ENCODE results near the gene KRT5.

KRT5 gene

DNA sequence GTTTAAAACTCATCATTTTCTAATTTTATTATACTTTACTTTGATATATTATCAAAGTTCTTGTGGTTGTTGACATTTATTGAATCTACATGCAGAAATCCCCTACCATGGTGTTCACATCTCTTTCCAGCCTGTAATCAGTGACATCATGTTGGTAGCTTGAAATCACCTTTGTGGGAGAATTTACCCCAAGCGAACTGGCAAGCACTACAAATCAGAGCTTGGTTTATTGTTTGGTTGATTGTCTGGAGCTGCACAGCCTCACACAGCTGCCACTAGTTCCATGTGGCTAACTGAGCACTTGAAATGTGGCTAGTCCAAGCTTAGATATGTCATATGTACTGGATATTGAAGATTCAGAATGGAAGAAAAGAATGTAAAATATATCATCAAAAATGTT is 15.4 kb upstream of the KRT5 start:
- DNase-seq = no peak

DNA sequence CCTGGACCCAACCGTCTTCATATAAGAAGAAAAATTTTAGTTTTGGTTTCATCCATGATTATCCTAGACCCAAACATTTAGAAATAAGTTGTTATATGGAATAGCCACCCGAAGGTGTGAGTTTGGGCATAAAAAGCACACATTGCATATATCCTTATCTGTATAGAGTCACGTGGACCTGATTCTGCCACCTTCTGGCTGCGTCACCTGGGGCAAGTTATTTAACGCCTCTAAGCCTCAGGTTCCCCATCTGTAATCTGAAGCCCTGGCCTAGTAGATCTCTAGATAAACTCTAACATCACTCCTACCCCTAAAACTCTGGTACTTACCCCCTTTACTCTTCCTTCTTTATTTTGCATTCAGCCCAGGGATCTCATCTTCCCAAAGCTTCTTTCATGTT is 14.3 kb upstream of the KRT5 start:
- DNase-seq = no peak

- no peak for DNase-seq
Measured at GRCh38 chr12:52533686-52534470, 13.7 kb upstream of the KRT5 start.

GRCh38 chr12:52532636-52533035 is 12.4 kb upstream of the KRT5 start:
- DNase-seq = no peak

DNA sequence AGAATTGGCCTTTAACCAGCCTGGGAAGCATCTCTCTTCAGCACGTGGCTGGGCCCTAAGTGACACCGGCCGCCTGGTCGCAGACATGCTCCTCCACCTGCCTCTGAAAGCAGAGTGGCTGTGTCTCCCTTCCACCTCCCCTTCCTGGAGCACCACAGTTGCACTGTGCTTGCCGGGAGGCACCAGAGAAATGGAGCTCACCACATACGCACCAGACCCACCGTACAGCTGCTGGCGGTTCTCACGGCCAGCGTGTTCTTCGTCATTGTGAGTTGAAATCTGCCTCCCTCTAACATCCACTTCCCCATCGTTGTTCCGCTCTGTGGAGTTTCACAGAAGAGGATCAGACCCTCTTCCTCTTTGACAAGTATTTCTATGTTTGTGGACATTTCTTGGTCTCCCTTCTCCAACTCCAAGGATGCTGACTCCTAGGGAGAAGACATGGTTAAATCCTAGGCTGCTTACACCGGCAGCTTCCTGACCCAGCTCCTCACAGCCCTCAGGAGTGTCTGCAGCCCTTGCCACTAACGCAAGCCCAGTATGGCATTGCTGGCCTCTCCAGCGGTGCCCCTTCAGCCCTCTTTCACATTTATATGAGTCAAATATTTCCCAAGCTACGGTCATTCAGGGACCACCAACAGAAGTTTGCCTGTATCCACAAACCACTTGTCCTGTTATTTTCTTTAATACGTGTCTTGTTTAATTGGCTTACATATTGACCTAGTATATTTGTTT is 11.5 kb upstream of the KRT5 start:
- no peak for DNase-seq

DNA sequence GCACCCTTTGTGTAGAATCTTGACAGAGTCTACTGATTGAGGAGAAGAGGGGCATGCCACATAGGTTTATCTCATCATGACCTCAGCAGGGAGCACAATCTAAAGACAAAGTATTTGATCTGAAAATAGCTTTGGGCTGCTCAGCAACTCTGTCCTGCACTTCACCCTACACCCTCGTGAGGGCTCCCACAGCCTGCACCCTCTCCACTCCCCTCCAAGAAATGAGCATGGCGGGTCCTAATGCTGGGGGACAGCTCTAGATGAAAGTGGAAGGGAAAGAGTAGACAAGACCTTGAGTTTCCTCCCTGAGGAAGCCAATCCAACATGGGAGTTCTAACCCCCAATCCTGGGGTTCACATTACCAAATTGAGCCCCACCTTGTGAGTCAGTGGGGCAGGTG is 10.7 kb upstream of the KRT5 start:
- no peak for DNase-seq

- DNase-seq = no peak
Measured at GRCh38 chr12:52530366-52530765, 10.2 kb upstream of the KRT5 start.

- DNase-seq = no peak
Measured at GRCh38 chr12:52529846-52530245, 9.7 kb upstream of the KRT5 start.

DNA sequence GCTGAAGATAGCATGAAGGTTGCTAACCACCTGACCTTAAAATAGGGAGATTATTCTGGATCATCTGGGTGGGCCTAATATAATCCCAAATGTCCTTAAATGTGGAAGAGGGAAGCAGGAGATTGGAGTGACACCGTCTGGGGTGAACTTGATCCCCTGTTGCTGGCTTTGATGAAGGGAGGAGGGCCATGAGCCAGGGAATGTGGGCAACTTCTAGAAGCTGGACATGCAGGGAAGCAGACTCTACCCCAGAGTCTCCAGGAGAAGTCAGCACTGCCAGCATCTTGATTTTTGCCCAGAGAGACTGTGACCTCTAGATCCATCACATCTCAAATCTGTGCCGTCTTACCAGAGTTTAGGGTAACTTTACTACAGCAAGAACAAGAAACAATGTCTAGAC is 9.2 kb upstream of the KRT5 start:
- no peak for DNase-seq

GRCh38 chr12:52528641-52529143 is 8.5 kb upstream of the KRT5 start:
- no peak for DNase-seq

DNA sequence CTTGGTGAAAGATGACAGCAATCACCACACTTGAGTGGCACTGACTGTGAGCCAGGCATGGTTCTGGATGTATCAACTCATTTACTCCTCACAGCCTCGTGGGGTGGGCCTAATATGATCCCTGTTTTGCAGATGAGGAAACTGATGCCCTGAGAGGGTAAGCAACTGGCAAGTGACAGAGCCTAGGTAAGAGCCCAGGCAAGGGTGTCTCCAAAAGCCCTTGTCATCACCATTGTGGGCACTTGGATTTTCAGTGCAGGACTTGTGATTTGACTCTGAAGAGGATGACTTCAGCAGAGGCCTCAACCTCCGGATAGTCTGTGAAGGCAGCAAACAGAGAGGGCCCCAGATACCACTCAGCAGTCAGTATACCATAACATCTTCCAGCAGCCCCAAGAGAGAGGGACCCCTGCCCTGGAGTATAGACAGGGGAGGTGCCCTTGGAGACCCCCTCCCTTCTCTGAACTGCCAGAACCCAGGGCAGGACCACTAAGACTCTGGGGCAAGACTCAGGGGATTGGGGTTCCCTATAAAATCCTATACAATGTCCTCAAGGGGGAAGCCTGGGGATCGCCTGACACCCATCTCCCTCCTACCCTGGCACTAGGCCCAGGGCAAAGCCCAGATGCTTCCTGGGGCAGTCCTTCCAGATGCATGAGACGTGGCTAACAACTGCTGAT is 7.1 kb upstream of the KRT5 start:
- DNase-seq = no peak

DNA sequence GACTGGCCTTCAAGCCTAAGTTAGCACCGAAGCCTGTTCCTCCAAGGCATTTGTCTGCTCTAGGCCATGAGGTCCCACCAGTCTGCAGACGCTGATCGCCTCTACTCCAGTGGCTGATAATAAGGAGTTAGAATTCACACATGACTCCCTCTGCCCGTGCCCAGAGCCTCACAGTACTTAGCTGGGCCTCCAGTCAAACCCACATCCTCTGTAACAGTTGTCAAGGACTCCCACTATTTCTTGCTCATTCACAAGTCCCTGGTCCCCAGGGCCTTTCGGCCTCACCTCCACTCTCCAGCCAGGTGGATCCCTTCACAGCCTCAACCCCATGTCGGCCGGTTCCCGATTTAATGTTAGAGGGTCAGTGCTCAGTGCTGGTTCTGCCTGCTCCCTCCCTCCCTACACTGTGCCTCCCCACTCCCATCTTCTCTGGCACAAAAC is 6.3 kb upstream of the KRT5 start:
- DNase-seq = no peak

DNA sequence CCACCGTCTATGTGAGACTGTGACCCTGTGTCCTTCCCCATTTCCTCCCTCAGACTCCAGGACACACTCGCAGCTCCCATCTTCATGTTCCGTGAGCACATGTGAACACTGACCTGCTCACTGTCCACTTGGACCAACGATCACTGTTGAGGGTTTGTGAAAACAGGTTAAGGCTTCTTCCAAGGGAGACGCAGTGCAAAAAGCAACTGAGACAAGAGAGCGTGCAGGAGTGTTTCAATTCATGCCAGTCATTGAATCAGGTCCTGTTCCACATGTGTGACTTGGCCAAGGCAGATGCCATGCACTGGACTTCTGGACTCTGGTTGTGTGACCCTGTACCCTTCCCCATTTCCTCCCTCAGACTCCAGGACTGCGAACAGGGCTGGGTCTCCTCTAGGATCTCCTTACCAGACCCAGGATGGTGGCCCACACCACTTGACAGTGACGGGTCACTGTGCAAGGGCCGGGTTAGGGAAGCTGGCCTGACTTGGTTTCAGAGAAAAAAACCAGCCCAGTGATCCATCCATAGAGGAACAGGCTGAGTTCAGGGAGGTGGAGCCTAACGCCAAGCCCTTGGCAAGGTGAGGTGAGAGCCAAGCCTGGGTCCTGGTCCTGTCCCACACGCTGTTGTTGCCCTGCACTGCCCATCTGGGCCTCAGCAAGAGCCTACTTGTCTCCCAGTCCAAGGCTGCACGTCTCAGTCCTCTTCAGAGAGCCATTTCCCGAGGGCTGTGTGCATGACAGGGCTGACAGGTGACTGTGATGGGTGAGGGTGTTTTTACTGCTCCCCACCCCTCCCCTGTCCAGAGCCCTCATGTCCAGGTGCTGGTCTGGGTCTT is 5.7 kb upstream of the KRT5 start:
- DNase-seq = no peak

- no peak for DNase-seq
Measured at GRCh38 chr12:52524898-52525591, 4.9 kb upstream of the KRT5 start.

DNA sequence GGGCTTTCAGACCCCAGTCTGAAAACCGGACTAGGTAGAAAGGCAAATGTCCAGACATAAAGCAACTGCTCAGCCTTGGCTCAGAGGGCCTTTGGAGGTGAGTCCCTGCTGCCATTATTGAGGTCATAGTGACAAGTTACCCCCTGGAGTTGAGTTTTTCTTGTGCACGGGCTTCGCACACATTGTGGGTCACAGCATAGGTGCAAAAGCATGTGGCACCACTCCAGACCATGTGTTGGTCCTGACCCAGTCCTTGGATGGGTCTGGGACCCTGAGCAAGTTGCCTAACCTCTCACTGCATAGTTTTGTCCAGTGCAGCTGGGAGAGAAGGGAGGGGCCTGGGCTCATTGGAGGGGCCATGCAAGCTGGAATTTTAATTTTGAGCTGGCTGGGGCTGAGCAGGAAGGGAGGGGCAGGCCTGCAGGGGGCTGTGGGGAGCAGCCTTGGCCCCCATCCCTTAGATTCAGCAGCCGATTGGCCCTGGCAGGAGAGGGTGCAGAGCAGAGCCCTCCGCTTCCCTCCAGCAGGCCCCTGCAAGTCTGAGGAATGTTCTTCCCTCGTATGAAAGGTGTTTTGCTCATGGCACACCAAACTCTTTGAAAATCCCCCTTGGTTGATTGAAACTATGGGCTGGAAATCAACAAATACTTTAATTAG is 4.2 kb upstream of the KRT5 start:
- no peak for DNase-seq

DNA sequence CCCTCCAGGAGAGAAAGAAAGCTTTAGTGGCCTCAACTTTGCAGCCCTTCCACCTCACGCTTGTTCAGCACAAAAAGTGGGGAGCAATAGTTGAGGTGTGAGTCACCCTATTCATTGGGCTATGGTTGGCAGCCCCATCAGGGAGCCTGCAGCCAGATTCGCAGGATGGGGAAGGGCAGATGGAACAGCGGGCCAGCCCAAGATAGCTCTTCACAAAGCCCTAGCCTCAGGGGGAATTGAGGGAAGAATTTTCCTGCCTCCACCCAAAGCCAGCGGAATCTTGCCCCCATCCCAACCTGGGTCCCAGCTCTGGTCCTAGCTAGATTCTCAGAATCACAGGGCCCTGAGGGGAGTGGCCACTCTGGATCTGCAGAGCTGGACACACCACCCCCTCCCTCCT is 3.6 kb upstream of the KRT5 start:
- no peak for DNase-seq

DNA sequence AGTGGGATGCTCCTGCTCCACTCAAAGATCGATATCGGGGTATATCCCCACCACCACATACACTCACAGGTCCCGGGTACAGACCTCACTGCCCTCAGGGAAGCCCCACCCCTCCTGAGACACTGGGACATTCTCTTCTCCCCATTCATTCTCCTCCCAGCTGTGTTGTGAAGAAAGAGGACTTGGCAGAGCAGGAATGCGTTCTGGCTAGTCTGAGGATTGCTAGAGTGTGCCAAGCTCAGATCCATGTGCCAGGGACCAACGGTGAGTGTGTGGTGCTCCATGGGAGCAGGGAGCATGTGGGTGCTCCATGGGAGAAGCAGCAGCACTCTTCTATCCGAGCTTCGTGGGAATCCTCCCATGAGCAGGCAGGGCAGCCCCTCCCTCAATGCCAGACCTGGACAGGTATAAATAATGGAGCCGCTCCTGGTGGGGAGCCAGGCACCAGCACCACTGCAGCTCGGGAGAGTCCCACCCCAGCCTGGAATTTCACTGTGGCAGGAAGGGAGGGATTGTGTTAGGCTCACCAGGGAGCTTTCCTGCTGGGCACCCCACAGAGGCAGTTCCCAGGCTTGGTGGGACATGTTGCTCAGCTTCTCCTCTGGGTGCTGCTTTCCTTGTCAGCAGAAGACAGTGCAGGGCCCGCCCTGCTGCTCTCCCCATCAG is 2.3 kb upstream of the KRT5 start:
- DNase-seq = no peak

DNA sequence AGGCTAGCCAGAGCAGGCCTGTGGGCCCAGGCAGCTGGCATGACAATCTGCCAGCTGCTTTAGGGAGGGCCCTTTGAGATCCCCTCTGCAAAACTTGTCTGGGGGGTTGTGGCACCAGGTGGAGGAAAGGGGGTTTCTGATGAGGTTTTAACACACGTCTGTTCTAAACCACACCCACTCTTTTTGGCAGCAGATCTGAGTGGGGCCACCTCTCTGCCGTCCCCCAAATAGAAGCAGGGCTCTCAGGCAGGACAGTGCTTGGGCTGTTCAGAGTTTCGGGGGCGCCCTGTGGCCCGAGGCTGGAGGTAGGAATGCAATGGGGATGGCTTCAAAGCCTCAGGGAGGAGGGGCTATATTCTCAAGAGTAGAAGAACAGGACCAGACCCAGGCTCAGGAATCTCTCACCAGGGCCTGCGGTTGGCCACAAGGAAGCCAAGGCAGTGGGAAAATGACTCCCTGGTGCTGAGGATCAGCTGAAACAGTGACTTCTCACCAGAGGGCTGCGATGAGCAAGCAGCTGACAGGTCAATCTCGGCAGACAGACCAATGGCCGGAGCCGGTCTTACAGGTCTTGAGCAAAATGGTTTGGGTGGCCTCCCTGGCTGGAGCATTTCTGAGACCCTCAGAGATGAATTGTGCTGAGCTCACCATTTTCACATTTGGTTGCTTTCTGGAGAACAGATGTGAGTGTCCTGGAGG is 1.5 kb upstream of the KRT5 start:
- no peak for DNase-seq

DNA sequence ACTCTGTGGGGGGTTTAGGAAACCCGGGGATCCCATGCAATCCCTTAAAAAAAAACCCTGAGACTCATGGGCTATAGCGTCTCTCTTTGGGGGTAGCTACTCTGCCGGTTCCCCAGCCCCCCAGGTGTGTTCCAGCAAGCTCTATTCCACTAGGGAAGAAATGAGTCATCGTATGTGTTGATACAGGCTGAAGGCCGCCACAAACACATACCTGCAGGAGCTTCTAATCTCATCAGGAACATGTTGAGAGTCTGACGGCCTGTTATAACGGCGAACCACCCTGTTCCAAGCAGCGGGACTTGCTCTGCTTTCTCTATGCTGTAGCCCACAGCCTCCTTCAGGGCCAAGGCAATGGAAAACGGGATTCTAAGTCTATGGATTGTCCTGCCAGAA is 977 bp upstream of the KRT5 start:
- no peak for DNase-seq

DNA sequence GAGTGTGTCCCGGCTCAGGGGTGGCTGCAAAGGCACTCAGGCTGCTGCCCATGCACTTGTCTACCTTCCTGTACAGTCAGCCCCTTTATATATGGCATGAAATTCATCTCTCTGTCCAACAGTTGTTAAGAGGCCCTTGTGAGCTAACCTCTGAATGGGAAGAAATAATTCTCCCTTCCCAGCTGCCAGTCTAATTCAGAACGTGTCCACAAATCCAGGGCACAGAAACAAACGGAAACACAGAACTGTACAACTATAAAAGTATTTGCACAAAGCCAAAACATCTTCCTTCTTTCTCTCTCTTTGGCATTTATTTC is 849 bp downstream of the KRT5 start:
- no peak for DNase-seq

Data from NCI-H187 (cell line).